Neural cell (in vitro differentiated cells): Measurements from ENCODE around the gene COPS8.
A peak's percentile ranks its signal among the peaks of the same experiment; 100 is the strongest.

Experiments
- EP300 ChIP-seq: fragments of 450-650 bp; conservative IDR thresholded peaks from 2 replicates; pipeline ENCODE4 v1.6.1; 2014; ENCODE audit warnings: antibody characterized with exemption, mild to moderate bottlenecking, moderate library complexity; ENCODE audit not compliant: poor library complexity, severe bottlenecking
- EZH2 ChIP-seq: fragments of 200-600, 300-800 bp; shearing (Covaris generic), sonication (generic); IDR thresholded peaks from 2 replicates; pipeline ENCODE4 v1.6.1; 2014; ENCODE audit warnings: antibody characterized with exemption, low read length, borderline replicate concordance, mild to moderate bottlenecking; ENCODE audit not compliant: insufficient read depth, poor library complexity, severe bottlenecking
- MXI1 ChIP-seq: fragments of 450-650 bp; conservative IDR thresholded peaks from 2 replicates; pipeline ENCODE4 v1.6.1; 2014; ENCODE audit warnings: antibody characterized with exemption, mild to moderate bottlenecking; ENCODE audit not compliant: poor library complexity, severe bottlenecking
- POLR2AphosphoS5 ChIP-seq: IDR thresholded peaks from 2 replicates; pipeline ENCODE4 v1.6.1; 2012
- RAD21 ChIP-seq: fragments of 450-650 bp; conservative IDR thresholded peaks from 2 replicates; pipeline ENCODE4 v1.6.1; 2014; ENCODE audit warnings: antibody characterized with exemption, mild to moderate bottlenecking, moderate library complexity
- REST ChIP-seq: IDR thresholded peaks from 2 replicates; pipeline ENCODE4 v1.6.1; 2012; ENCODE audit warnings: borderline replicate concordance
- SMC3 ChIP-seq: fragments of 450-650 bp; conservative IDR thresholded peaks from 2 replicates; pipeline ENCODE4 v1.6.1; 2014; ENCODE audit warnings: antibody characterized with exemption, mild to moderate bottlenecking, moderate library complexity; ENCODE audit not compliant: poor library complexity
- TAF1 ChIP-seq: IDR thresholded peaks from 2 replicates; pipeline ENCODE4 v1.6.1; 2012; ENCODE audit warnings: low read depth
- TF ChIP-seq, protein P1 (sequence below): fragments of 450-650 bp; IDR thresholded peaks from 2 replicates; pipeline ENCODE4 v1.5.1; 2014; ENCODE audit warnings: antibody characterized with exemption, mild to moderate bottlenecking, moderate library complexity; ENCODE audit not compliant: poor library complexity, severe bottlenecking

DNA sequence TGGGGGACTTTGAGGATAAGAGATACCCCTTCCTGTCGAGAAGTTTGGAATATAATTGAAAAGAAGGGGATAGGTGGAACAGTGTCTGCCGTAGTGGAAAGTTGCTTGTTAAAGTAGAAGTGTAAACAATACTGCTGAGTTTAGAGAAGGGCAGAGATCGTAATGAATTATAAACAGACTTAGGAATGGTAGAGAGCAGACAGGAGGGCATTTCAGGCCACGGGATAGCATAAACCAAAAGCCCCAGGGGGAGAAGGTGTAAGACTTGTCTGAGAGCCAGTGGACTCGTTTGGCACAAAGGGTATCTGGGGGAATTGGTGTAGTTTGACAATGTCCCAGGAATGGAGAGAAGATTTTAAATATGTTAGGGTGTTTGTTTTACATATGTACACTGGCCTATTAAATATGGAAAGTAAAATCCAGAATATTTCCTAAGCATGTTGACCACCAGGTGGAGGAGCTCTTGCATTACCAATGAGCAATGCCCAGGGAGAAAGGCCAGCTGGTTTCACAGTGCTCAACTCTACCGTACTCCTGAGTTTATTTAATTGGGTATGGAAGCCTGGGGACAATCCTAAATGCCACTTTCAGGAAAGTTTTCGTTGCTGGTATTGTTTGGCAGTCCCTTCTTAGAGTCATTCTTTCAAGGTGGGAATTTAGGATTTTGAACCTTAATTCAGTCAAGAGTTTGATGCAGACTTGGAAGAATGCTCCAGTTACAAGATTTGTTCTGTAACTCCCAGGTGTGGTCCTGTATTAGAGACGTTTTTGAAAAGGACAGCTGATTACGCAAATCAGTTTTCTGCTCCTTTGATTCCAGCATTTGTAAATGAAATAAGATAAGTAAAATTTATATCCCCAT, 7.5 kb downstream of the COPS8 start:
- TF ChIP-seq EZH2 (no peak), RAD21 (peak; percentile 76), MXI1 (no peak), POLR2AphosphoS5 (no peak), EP300 (no peak), REST (no peak), SMC3 (peak; percentile 77), TAF1 (no peak)
- TF ChIP-seq, protein P1, sequence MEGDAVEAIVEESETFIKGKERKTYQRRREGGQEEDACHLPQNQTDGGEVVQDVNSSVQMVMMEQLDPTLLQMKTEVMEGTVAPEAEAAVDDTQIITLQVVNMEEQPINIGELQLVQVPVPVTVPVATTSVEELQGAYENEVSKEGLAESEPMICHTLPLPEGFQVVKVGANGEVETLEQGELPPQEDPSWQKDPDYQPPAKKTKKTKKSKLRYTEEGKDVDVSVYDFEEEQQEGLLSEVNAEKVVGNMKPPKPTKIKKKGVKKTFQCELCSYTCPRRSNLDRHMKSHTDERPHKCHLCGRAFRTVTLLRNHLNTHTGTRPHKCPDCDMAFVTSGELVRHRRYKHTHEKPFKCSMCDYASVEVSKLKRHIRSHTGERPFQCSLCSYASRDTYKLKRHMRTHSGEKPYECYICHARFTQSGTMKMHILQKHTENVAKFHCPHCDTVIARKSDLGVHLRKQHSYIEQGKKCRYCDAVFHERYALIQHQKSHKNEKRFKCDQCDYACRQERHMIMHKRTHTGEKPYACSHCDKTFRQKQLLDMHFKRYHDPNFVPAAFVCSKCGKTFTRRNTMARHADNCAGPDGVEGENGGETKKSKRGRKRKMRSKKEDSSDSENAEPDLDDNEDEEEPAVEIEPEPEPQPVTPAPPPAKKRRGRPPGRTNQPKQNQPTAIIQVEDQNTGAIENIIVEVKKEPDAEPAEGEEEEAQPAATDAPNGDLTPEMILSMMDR, result peak; percentile 70
